Kidney capillary endothelial cell (primary cell): Measurements from ENCODE around the gene MARVELD2.
A peak's percentile ranks its signal among the peaks of the same experiment; 100 is the strongest.
"Not testable (repeated sequence)": the region's sequence is repeated elsewhere in the genome, so short reads cannot be mapped to it uniquely, and the experiment has no call there.

Experiments
- DNase-seq: peaks from one replicate; pipeline ENCODE4 v3.0.0-alpha.2; 2018; ENCODE audit warnings: low spot score

The MARVELD2 gene

GRCh38 chr5:69414885-69415583, at the start of gene MARVELD2:
MARVELD2 (plus strand) TSS chr5:69415116; CDS start chr5:69419386, 4,270 bp downstream.
- peak; percentile 26 for DNase-seq

GRCh38 chr5:69367697-69368279, 47.1 kb upstream of the MARVELD2 start:
- DNase-seq = no peak

GRCh38 chr5:69368458-69369339, 46.2 kb upstream of the MARVELD2 start:
- DNase-seq = peak; percentile 30

GRCh38 chr5:69369340-69370121, 45.4 kb upstream of the MARVELD2 start, which contains the start of the genes AK6, RAD17 and TAF9:
AK6 (minus strand) TSS chr5:69369520; CDS start chr5:69369490, 30 bp downstream.
RAD17 (plus strand) TSS chr5:69369818; CDS start chr5:69372209, 2,391 bp downstream.
TAF9 (minus strand) TSS chr5:69369520; CDS start chr5:69365737, 3,783 bp downstream.
- DNase-seq = peak; percentile 85

- DNase-seq = peak; percentile 7
Observed at GRCh38 chr5:69370335-69370734, 44.6 kb upstream of the MARVELD2 start.

- no peak for DNase-seq
Observed at GRCh38 chr5:69372394-69372793, 42.5 kb upstream of the MARVELD2 start.

GRCh38 chr5:69374911-69375446, 39.9 kb upstream of the MARVELD2 start:
- DNase-seq = no peak

- no peak for DNase-seq
Observed at GRCh38 chr5:69378376-69378775, 36.5 kb upstream of the MARVELD2 start.

- no peak for DNase-seq
Observed at GRCh38 chr5:69404659-69405330, 10.1 kb upstream of the MARVELD2 start.

GRCh38 chr5:69415584-69415958, 655 bp downstream of the MARVELD2 start:
- DNase-seq = no peak

GRCh38 chr5:69416180-69416579, 1.3 kb downstream of the MARVELD2 start:
- DNase-seq = no peak

- DNase-seq = no peak
Observed at GRCh38 chr5:69416699-69417098, 1.8 kb downstream of the MARVELD2 start.

GRCh38 chr5:69418554-69418953, 3.6 kb downstream of the MARVELD2 start:
- DNase-seq = no peak

- no peak for DNase-seq
Observed at GRCh38 chr5:69431424-69432303, 16.7 kb downstream of the MARVELD2 start.

- no peak for DNase-seq
Observed at GRCh38 chr5:69432412-69433206, 17.7 kb downstream of the MARVELD2 start.

GRCh38 chr5:69435276-69435884, 20.5 kb downstream of the MARVELD2 start:
- DNase-seq = not testable (repeated sequence)

GRCh38 chr5:69444127-69444754, 29.3 kb downstream of the MARVELD2 start:
- no peak for DNase-seq

- no peak for DNase-seq
Observed at GRCh38 chr5:69449511-69449910, 34.6 kb downstream of the MARVELD2 start.
